Spinal cord (tissue), 10 donors: ENCODE data around the gene TMEM213. TPM values are rescaled to one million over a fixed set of nuclear protein-coding genes. Genes with fewer than 3 reads are reported as not detected.

Experiments used
- DNase-seq, 6 donors: peaks; one replicate each; pipeline versions ENCODE4 v3.0.0 to v3.0.0-alpha.2; 2013 to 2015; ENCODE audit warnings: low spot score in 6 of 6, low read depth in 4 of 6
- H3K27ac ChIP-seq: one replicate; pipeline ENCODE4 v1.5.1; 2013; ENCODE audit warnings: low read depth, low read length, control low read depth
- H3K27me3 ChIP-seq: one replicate; pipeline ENCODE4 v1.6.1; 2013; ENCODE audit warnings: low read length; ENCODE audit not compliant: control insufficient read depth, insufficient read depth
- H3K36me3 ChIP-seq: one replicate; pipeline ENCODE4 v1.6.1; 2013; ENCODE audit warnings: low read length; ENCODE audit not compliant: control insufficient read depth, insufficient read depth
- H3K4me1 ChIP-seq: one replicate; pipeline ENCODE4 v1.6.1; 2013; ENCODE audit warnings: low read length; ENCODE audit not compliant: control insufficient read depth, insufficient read depth
- H3K4me3 ChIP-seq: one replicate; pipeline ENCODE4 v1.5.1; 2013; ENCODE audit warnings: low read depth, low read length, control low read depth
- H3K9me3 ChIP-seq: one replicate; pipeline ENCODE4 v1.6.1; 2013; ENCODE audit warnings: low read length; ENCODE audit not compliant: control insufficient read depth, insufficient read depth
- WGBS: methylation state at CpG from one replicate; pipeline ENCODE4 v1.1.5; 2013; ENCODE audit warnings: missing lambda C conversion rate; ENCODE audit not compliant: insufficient coverage; 5-methylcytosine and 5-hydroxymethylcytosine counted together
- polyA plus RNA-seq, 2 donors: library from polyadenylated mRNA; unstranded; fragments of 120-200 nt; gene quantifications; one replicate each; pipeline ENCODE4 v1.2.1, GENCODE V29; 2013; ENCODE audit not compliant: insufficient read length in 2 of 2
- total RNA-seq, 2 donors: library from RNA; depleted of rRNA in 1 of 2; stranded (reverse); fragments of 120-200 nt in 1 of 2; fragments of >200 nt in 1 of 2; gene quantifications; one replicate each; pipeline versions ENCODE4 v1.2.3 to v1.2.4, GENCODE V29; 2013 to 2014
- donor health status: healthy.

TMEM213 gene
- total and polyA plus RNA-seq, 4 donors = 0.77 to 0.87 TPM; not detected in 2

DNA sequence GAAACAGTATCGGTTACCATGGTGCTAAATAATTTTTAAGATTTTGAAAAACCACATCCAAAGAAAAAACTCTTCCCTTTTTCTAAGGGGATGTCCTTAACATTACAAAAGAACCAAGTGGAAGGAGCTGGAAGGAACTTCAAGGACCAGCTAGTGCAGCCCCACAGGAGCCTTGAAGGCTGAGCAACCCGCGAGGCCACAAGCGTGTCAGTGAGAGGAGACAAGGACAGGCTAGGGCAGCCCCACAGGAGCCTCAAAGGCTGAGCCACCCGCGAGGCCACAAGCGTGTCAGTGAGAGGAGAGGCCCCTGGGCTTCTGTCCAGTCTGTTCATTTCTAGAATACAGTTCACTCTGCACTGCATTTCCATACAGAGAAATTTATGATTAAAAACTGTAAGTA, 80.3 kb downstream of the TMEM213 start:
- Histone ChIP-seq H3K36me3 (peaks cover 31% of the 10 kb centered on the region), H3K9me3 (no peaks in the 10 kb centered on the region), H3K27ac (no peak overlapping the region), H3K4me3 (no peak overlapping the region), H3K4me1 (peaks cover 5% of the 10 kb centered on the region), H3K27me3 (no peaks in the 10 kb centered on the region)
- WGBS = 95% methylated on average over 3 of the region's 7 CpGs
- DNase-seq = no peak

DNA sequence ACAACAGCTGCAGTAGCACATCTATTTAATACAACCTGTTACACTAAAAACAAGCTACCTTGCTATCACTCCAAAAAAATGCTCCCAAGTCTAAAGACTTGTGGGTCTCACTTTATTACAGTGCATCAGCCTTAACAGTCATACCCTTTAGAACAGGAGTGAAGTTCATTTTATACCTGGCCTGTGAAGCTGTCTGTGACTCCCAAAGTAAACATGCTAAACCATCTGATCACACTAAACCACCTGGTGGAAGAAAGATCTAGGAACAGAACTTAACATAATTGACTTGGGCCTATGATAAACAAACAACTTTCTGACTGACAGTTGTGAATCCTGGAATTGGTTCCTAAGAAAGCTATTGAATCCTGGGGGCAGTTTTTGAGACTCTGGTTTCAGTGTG, 81.1 kb downstream of the TMEM213 start:
- no peak overlapping the region for H3K27ac ChIP-seq
- H3K4me3 ChIP-seq = no peak overlapping the region
- peaks cover 37% of the 10 kb centered on the region for H3K36me3 ChIP-seq

DNA sequence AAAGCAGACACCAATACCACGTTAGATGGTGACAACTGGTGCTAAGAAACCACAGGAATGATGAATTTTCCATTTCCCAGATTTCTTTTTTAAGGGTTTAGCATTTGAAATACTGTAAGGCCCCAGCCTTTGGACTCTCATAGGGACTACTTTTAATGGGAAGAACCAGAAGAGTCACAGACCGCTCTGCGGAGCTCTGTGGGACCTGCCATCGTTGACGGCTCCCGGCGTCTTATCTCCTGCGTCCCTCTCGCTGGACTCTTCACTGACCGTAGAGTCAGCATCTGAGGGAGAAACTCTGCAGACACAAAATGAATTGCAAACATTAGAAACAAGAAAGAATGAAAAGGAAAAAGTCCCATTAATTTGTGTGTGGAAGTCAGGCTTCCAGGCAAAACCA, 81.6 kb downstream of the TMEM213 start:
- Histone ChIP-seq H3K27me3 (no peaks in the 10 kb centered on the region), H3K4me3 (no peak overlapping the region), H3K9me3 (no peaks in the 10 kb centered on the region), H3K27ac (no peak overlapping the region), H3K4me1 (no peaks in the 10 kb centered on the region), H3K36me3 (peaks cover 37% of the 10 kb centered on the region)
- WGBS = 96% methylated on average over 7 of the region's 10 CpGs
- DNase-seq = no peak

More for the DNA sequence above, 81.1 kb downstream of the TMEM213 start:
- Histone ChIP-seq H3K9me3 (no peaks in the 10 kb centered on the region), H3K4me1 (no peaks in the 10 kb centered on the region), H3K27me3 (no peaks in the 10 kb centered on the region)
- DNase-seq = no peak

DNA sequence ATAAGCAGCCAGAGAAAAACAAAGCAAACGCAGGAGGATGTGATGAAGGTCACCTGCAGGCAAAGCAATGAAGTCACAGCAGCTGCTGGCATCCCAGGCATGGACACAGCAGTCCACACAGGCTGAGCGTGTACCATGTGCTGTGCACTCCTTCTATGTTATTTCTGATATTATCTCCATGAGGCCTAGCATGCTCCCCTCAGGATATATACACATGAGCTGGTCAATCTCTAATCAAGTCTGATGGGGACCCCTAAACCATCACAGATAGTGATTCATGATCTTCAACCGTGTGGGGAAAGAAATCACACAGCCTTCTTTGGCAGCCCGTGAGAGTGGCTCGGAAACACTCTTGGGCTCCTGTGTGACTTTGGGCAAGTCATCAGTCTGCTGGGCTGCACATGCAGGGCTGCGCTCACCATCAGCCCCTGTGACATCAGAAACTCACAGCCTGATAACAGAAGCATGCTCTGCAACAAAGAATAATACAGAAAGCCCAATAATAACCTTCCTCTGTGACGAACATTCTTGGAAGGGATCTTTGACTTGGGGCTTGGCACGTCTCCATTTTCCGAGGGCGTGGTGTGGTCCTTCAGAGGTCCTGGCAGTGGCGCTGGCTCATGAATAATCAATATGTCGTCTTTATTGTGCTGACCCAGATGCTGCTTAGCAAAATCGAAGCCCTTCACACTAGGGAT, 83.2 kb downstream of the TMEM213 start:
- Histone ChIP-seq H3K9me3 (no peaks in the 10 kb centered on the region), H3K27me3 (no peaks in the 10 kb centered on the region), H3K4me1 (no peaks in the 10 kb centered on the region), H3K4me3 (no peak overlapping the region), H3K27ac (no peak overlapping the region), H3K36me3 (peaks cover 35% of the 10 kb centered on the region)
- 62% methylated on average over 12 of the region's 13 CpGs for whole genome bisulfite sequencing
- peak in 2 of 6 donors; percentile 32 to 36 for DNase-seq

DNA sequence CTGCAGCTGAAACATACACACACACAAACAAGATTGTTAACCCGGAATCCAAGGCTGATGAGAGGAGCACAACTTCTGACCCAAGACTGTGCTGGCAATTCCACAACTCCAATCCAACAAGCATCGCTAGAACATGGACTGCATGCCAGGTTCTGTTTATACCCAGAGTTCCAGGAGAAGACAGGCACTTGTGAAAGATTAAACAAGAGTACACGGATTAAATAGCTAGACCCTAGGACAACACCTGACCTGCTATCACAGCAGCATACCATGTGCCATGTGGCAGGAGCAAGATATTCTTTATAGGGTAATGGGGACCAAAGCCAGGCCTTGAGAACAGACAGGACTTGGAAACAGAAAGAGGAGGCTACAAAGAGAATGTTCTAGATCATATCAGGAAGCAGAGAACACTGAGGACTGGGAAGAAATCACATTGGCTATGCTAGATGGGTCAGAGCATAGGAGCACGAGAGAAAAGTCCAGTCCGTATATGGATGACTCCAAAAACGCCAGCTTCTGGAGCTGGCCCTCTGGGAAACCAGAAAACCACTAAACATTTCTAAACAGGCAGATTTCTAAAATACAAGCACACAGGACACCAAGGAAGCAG, 83.9 kb downstream of the TMEM213 start:
- no peaks in the 10 kb centered on the region for H3K4me1 ChIP-seq
- no peak overlapping the region for H3K27ac ChIP-seq
- H3K27me3 ChIP-seq = no peaks in the 10 kb centered on the region
- no peaks in the 10 kb centered on the region for H3K9me3 ChIP-seq
- DNase-seq = no peak
- peaks cover 35% of the 10 kb centered on the region for H3K36me3 ChIP-seq
- no peak overlapping the region for H3K4me3 ChIP-seq
- 61% methylated on average over 4 of the region's 6 CpGs for WGBS

DNA sequence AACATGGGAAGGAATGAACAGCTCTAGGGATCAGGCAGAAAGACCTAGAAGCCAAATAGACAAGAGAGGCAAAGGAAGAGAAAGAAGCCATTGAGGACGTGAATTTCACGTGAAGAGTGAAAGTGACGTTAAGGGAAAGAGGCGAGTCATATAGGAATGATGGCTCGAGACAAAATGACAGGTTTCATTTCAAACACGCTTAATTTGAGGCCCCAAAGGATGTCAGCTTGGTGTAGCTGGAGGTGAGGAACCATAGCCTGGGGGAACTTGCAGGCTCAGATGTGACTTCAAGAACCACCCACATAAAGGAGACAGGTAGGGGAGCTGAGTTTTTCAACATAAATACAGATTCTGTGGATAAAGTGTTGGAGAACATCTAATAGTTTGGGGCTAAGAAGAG, 84.5 kb downstream of the TMEM213 start:
- Histone ChIP-seq H3K36me3 (peaks cover 30% of the 10 kb centered on the region), H3K9me3 (no peaks in the 10 kb centered on the region), H3K27me3 (no peaks in the 10 kb centered on the region), H3K4me1 (no peaks in the 10 kb centered on the region), H3K27ac (no peak overlapping the region), H3K4me3 (no peak overlapping the region)
- 100% methylated on average over 6 of the region's 6 CpGs for WGBS
- DNase-seq = no peak

DNA sequence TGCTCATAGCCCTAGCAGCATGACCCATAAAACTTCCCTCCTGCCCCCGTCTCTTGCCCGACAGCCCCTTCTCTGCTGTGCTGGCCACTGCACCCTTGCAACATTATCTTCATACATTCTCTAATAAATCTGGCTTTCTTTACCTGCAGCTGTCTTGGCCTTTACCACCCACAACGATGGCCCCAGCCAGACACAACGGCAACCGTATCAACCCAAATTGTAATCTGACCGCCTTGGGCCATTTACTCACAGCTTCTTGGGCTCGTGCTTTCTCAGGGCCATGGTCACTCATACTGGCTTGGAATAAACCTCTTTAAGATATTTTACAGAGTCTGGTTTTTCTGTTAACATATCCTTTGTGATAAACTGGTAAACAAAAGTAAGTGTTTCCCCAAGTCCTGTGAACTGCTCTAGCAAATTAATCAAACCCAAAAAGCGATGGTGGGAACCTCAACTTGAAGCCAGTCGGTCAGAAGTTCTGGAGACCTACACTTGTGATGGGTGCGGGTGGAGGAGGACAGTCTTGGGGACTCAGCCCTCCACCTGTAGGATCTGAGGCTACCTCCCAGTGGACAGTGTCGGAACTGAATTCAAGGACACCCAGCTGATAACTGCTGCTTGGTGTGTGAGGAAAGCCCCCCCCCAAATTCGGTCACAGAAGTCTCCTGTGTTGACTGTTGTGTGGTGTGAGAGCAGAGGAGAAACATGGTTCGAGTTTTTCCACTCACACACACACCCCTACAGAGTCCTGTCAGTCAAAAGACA, 87.8 kb downstream of the TMEM213 start:
- Histone ChIP-seq H3K4me1 (peaks cover 8% of the 10 kb centered on the region), H3K27me3 (no peaks in the 10 kb centered on the region), H3K27ac (no peak overlapping the region), H3K9me3 (no peaks in the 10 kb centered on the region), H3K4me3 (no peak overlapping the region), H3K36me3 (peaks cover 19% of the 10 kb centered on the region)
- WGBS = 96% methylated on average over 10 of the region's 13 CpGs
- DNase-seq = no peak

DNA sequence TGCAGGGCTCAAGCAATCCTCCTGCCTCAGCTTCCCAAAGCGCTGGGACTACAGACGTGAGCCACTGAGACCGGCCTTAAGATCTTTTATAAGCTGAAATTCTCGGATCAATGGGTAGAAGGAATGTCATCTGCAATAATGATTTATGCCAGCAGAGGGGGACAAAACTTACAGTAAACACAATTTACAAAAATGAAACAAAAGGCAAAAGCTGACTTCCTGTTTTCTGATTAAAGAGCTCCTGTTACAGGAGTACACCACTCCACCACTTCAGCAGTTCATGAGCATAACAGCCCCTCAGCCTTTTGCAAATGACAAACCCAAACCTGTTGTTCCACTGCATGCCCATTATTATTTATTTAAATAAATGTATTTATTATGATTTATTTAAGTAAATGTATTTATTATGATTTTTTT, 88.7 kb downstream of the TMEM213 start:
- no CpG with 5 or more reads among the region's 4 CpGs for WGBS
- no peaks in the 10 kb centered on the region for H3K27me3 ChIP-seq

DNA sequence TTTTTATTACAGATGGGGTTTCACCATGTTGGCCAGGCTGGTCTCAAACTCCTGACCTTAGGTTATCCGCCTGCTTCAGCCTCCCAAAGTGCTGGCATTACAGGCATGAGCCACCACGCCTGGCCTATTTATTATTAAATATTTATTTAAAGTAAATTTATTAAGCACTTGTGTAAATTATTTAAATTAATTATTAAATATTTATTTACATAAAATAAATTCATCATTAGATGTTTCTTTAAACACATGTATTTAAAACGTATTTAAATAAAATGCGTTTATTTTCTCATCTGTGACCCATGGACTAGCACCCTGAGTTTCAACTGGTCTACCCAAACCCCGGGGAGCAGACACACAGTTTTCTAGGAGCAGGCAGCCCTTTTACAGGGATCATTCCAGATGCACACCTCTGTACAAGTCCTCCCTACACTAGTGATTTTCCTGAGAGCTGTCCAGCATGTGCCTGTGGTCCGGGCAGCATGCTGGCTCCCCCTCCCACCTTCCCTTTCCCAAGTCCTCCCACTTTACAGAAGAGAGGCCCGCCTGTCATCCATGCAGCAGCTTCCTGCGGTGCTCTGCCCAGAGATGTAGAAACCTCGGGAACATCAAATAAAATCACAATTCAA, 89.4 kb downstream of the TMEM213 start:
- Histone ChIP-seq H3K4me3 (no peak overlapping the region), H3K27me3 (no peaks in the 10 kb centered on the region), H3K36me3 (peaks cover 11% of the 10 kb centered on the region), H3K9me3 (no peaks in the 10 kb centered on the region), H3K4me1 (peaks cover 19% of the 10 kb centered on the region), H3K27ac (no peak overlapping the region)
- peak in 1 of 6 donors; percentile 22 for DNase-seq
- 78% methylated on average over 4 of the region's 9 CpGs for WGBS

More for the DNA sequence above, 88.7 kb downstream of the TMEM213 start:
- peak in 2 of 6 donors; percentile 78 to 86 for DNase-seq
- Histone ChIP-seq H3K36me3 (peaks cover 11% of the 10 kb centered on the region), H3K9me3 (no peaks in the 10 kb centered on the region), H3K27ac (no peak overlapping the region), H3K4me3 (no peak overlapping the region), H3K4me1 (peaks cover 15% of the 10 kb centered on the region)
